Natural killer cell (primary cell): ENCODE results near the gene MDN1. TPM values are rescaled to one million over a fixed set of nuclear protein-coding genes. Genes with fewer than 3 reads are reported as not detected.

Source experiments
- ATAC-seq, 3 donors: fragments of 150-1000 bp in 2 of 3; fragments of 200-7000 bp in 1 of 3; cut with Tn5 transposase; 1 replicate in 1 of 3; 2 replicates in 2 of 3; pipeline ENCODE4 v1.10.0; 2021; ENCODE audit warnings: mild to moderate bottlenecking in 2 of 3, moderate library complexity in 2 of 3
- DNase-seq, 2 donors: peaks; one replicate each; pipeline versions ENCODE4 v3.0.0 to v3.0.0-alpha.2; 2013 to 2021; ENCODE audit warnings: mixed read lengths in 1 of 2
- H3K27ac ChIP-seq: one replicate; pipeline ENCODE4 v1.5.1; 2013; ENCODE audit warnings: mild to moderate bottlenecking, low read length
- H3K27me3 ChIP-seq: one replicate; pipeline ENCODE4 v1.6.1; 2013; ENCODE audit warnings: low read length; ENCODE audit not compliant: control insufficient read depth, insufficient read depth
- H3K36me3 ChIP-seq: one replicate; pipeline ENCODE4 v1.6.1; 2013; ENCODE audit warnings: low read length; ENCODE audit not compliant: control insufficient read depth, insufficient read depth
- H3K4me1 ChIP-seq: one replicate; pipeline ENCODE4 v1.6.1; 2013; ENCODE audit warnings: low read length; ENCODE audit not compliant: control insufficient read depth, insufficient read depth
- H3K4me3 ChIP-seq: one replicate; pipeline ENCODE4 v1.5.1; 2013; ENCODE audit warnings: low read length
- H3K9me3 ChIP-seq: one replicate; pipeline ENCODE4 v1.6.1; 2013; ENCODE audit warnings: low read length; ENCODE audit not compliant: control insufficient read depth, insufficient read depth
- H3K27ac Mint-ChIP-seq, 2 donors: one replicate each; pipeline ENCODE4 v1.8.0; 2022; ENCODE audit warnings: mild to moderate bottlenecking in 2 of 2, mixed read lengths in 2 of 2, moderate library complexity in 1 of 2
- H3K27me3 Mint-ChIP-seq, 2 donors: one replicate each; pipeline ENCODE4 v1.8.0; 2022; ENCODE audit warnings: low read depth in 2 of 2, mixed read lengths in 2 of 2
- H3K36me3 Mint-ChIP-seq: one replicate; pipeline ENCODE4 v1.8.0; 2022; ENCODE audit warnings: mixed read lengths
- H3K4me1 Mint-ChIP-seq, 2 donors: one replicate each; pipeline ENCODE4 v1.8.0; 2022; ENCODE audit warnings: mixed read lengths in 2 of 2
- H3K4me3 Mint-ChIP-seq: one replicate; pipeline ENCODE4 v1.8.0; 2022; ENCODE audit warnings: mild to moderate bottlenecking, moderate library complexity, mixed read lengths
- H3K9me3 Mint-ChIP-seq, 2 donors: one replicate each; pipeline ENCODE4 v1.8.0; 2022; ENCODE audit warnings: mixed read lengths in 2 of 2
- WGBS: methylation state at CpG from one replicate; pipeline ENCODE4 v1.1.7; 2013; ENCODE audit warnings: missing lambda C conversion rate; ENCODE audit not compliant: insufficient coverage; 5-methylcytosine and 5-hydroxymethylcytosine counted together
- intact Hi-C: fragments of 100-400 bp; cut with micrococcal nuclease; formaldehyde crosslinking; loops from one replicate; pipeline ENCODE4 v1.14.2; 2022
- total RNA-seq, 4 donors: library from RNA; stranded (reverse); fragments of 120-200 nt in 1 of 4; gene quantifications; one replicate each; pipeline versions ENCODE4 v1.2.3 to v1.2.4, GENCODE V29; 2013 to 2022
- TF ChIP-seq, protein P1 (sequence below): fragments of 200-600 bp; IDR thresholded peaks from one replicate; pipeline ENCODE4 v1.8.0; 2022; ENCODE audit warnings: antibody characterized with exemption

Gene MDN1
- total RNA-seq, 3 donors from 2014 or later (not counting 1 experiment from before 2014, with no cell fraction given), result 38.0 to 43.3 (median 41.4) TPM

DNA sequence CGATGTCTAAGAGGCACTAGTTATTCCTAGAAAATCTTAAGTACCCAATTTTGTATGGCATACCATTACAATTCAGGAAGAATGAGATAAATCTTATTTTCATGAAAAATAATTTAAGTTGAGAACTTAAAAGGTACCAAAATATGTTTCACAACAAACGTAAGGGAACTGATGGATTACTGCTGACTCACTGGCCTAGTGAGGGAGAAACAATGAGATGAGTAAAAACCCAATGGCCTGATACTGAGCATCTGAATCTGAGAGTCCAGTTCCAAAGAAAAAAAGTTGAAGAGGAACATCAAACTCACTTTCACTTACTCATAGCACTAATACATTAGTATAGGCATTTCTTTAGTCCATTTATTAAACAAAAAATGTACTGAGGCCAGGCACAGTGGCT lies 56.0 kb downstream of the MDN1 start:
- Mint-ChIP-seq H3K36me3 (peaks cover 14% of the 10 kb centered on the region), H3K27ac (no peak overlapping the region), H3K9me3 (no peaks in the 10 kb centered on the region), H3K4me3 (no peak overlapping the region), H3K4me1 (no peaks in the 10 kb centered on the region), H3K27me3 (no peaks in the 10 kb centered on the region)
- no peaks in the 10 kb centered on the region for H3K4me1 ChIP-seq
- H3K27me3 ChIP-seq, result no peaks in the 10 kb centered on the region
- peaks cover 33% of the 10 kb centered on the region for H3K36me3 ChIP-seq
- H3K4me3 ChIP-seq, result no peak overlapping the region
- TF ChIP-seq, protein P1, sequence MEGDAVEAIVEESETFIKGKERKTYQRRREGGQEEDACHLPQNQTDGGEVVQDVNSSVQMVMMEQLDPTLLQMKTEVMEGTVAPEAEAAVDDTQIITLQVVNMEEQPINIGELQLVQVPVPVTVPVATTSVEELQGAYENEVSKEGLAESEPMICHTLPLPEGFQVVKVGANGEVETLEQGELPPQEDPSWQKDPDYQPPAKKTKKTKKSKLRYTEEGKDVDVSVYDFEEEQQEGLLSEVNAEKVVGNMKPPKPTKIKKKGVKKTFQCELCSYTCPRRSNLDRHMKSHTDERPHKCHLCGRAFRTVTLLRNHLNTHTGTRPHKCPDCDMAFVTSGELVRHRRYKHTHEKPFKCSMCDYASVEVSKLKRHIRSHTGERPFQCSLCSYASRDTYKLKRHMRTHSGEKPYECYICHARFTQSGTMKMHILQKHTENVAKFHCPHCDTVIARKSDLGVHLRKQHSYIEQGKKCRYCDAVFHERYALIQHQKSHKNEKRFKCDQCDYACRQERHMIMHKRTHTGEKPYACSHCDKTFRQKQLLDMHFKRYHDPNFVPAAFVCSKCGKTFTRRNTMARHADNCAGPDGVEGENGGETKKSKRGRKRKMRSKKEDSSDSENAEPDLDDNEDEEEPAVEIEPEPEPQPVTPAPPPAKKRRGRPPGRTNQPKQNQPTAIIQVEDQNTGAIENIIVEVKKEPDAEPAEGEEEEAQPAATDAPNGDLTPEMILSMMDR, result no peak
- intact Hi-C loops, result no loop called here
- ATAC-seq, result no peak
- 77% methylated on average over 1 of the region's 2 CpGs for WGBS
- no peak overlapping the region for H3K27ac ChIP-seq
- no peaks in the 10 kb centered on the region for H3K9me3 ChIP-seq
- no peak for DNase-seq

DNA sequence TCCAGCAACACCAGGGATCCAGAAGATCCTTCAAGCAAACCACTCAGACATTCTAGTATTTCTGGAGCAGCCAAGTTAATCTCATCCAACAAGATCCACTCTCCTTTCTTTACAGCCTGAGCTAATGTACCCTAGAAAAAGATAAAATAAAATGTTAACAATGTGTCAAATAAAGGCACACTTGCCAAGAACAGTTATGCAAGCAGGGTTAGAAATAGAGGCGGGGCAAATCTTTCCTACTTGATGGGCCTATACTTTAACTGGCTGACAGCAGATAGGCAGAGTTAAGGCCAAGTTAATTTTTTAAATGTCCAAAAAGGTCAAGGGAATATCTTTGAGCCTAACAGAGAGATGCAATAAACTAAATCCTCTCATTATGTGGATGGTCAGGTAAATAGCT lies 60.8 kb downstream of the MDN1 start:
- DNase-seq (no peak), ATAC-seq (no peak)
- no peak overlapping the region for H3K4me3 Mint-ChIP-seq
- WGBS, result 100% methylated on average over 1 of the region's 1 CpG
- H3K4me1 Mint-ChIP-seq, result no peaks in the 10 kb centered on the region
- Histone ChIP-seq H3K4me1 (no peaks in the 10 kb centered on the region), H3K27ac (no peak overlapping the region), H3K4me3 (no peak overlapping the region), H3K9me3 (no peaks in the 10 kb centered on the region), H3K27me3 (no peaks in the 10 kb centered on the region), H3K36me3 (peaks cover 57% of the 10 kb centered on the region)
- H3K9me3 Mint-ChIP-seq, result no peaks in the 10 kb centered on the region
- H3K36me3 Mint-ChIP-seq, result peaks cover 24% of the 10 kb centered on the region
- H3K27ac Mint-ChIP-seq, result no peak overlapping the region
- TF ChIP-seq, protein P1, result no peak
- H3K27me3 Mint-ChIP-seq, result no peaks in the 10 kb centered on the region
- intact Hi-C loops, result no loop called here

GRCh38 chr6:89750338-89750737 lies 69.3 kb downstream of the MDN1 start:
- Mint-ChIP-seq H3K4me3 (no peak overlapping the region), H3K36me3 (peaks cover 16% of the 10 kb centered on the region), H3K9me3 (no peaks in the 10 kb centered on the region), H3K27ac (no peak overlapping the region), H3K4me1 (no peaks in the 10 kb centered on the region), H3K27me3 (no peaks in the 10 kb centered on the region)
- peaks cover 72% of the 10 kb centered on the region for H3K36me3 ChIP-seq
- DNase-seq, result no peak
- intact Hi-C loops, result no loop called here
- no peaks in the 10 kb centered on the region for H3K9me3 ChIP-seq
- H3K27me3 ChIP-seq, result no peaks in the 10 kb centered on the region
- no peak for ATAC-seq
- no peak overlapping the region for H3K27ac ChIP-seq
- TF ChIP-seq, protein P1, result no peak
- H3K4me1 ChIP-seq, result no peaks in the 10 kb centered on the region
- H3K4me3 ChIP-seq, result no peak overlapping the region
- 95% methylated on average over 5 of the region's 5 CpGs for WGBS

GRCh38 chr6:89749918-89750317 lies 69.7 kb downstream of the MDN1 start:
- WGBS, result no CpG with 5 or more reads among the region's 1 CpG

More at GRCh38 chr6:89749918-89750317, 69.7 kb downstream of the MDN1 start:
- Mint-ChIP-seq H3K36me3 (peaks cover 16% of the 10 kb centered on the region), H3K9me3 (no peaks in the 10 kb centered on the region), H3K27me3 (no peaks in the 10 kb centered on the region), H3K4me1 (no peaks in the 10 kb centered on the region), H3K4me3 (no peak overlapping the region), H3K27ac (peak overlapping the region in 1 of 2 donors; percentile 26)
- H3K27ac ChIP-seq, result no peak overlapping the region
- DNase-seq, result no peak
- intact Hi-C loops, result no loop called here
- peaks cover 72% of the 10 kb centered on the region for H3K36me3 ChIP-seq
- H3K4me3 ChIP-seq, result no peak overlapping the region
- ATAC-seq, result no peak
- TF ChIP-seq, protein P1, result no peak
- H3K9me3 ChIP-seq, result no peaks in the 10 kb centered on the region
- H3K4me1 ChIP-seq, result no peaks in the 10 kb centered on the region
- H3K27me3 ChIP-seq, result no peaks in the 10 kb centered on the region
